CD4-positive, alpha-beta T cell treated with Interleukin-10 for 1 hour (primary cell): ENCODE results near the gene ATP5F1E.

Experiments used
- DNase-seq: peaks from one replicate; pipeline ENCODE4 v3.0.0-alpha.2; 2020

Gene ATP5F1E

DNA sequence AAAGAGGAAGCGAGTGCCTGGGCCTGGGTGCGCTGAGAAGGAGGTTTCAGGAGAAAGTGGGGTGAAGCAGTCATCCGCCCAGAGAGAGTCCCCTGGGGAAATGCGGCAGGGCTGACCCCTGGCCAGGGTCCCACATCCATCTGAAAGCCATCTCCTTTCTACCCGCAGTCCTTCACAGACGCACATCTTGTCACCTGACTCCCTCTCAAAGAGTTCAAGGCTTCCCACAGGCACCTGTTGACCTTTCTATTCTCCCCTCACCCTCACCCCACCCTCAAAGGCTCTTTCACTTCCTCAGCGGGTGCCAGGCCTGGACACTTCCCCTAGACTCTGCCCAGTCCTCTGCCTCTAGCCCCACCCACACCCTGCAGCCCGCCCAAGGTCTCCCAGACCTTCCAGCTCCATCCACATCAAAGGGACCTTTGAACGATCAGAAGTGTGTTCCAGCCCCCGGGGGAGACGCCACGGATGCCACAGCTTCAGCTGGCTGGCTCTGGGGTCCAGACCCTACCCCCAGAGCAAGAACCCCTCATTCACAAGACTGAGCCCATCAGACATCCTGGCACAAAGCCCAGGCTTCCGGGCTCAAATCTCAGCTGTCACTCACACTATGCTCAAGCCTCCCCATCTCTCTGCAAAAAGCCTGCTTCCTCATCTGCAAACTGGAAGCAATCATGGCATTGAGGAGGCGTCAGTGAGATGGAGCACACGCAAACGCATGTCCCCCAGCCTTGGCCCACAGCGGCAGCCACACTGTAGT, 27.2 kb downstream of the ATP5F1E start:
- DNase-seq, result peak; percentile 52

DNA sequence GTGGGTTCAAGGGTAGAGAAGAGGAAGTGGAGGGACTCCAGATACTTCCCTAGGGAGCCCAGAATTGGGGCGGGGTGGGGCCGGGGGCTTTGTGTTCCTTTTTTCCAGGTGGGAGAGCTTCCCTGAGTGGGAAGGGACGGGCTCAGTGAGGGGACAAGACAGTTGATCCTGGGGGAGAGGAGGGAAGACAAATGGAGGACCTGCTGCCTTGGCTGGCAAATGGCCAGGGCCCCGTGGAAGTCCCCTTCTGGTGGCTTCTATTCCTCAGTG, 27.7 kb downstream of the ATP5F1E start:
- peak; percentile 65 for DNase-seq

DNA sequence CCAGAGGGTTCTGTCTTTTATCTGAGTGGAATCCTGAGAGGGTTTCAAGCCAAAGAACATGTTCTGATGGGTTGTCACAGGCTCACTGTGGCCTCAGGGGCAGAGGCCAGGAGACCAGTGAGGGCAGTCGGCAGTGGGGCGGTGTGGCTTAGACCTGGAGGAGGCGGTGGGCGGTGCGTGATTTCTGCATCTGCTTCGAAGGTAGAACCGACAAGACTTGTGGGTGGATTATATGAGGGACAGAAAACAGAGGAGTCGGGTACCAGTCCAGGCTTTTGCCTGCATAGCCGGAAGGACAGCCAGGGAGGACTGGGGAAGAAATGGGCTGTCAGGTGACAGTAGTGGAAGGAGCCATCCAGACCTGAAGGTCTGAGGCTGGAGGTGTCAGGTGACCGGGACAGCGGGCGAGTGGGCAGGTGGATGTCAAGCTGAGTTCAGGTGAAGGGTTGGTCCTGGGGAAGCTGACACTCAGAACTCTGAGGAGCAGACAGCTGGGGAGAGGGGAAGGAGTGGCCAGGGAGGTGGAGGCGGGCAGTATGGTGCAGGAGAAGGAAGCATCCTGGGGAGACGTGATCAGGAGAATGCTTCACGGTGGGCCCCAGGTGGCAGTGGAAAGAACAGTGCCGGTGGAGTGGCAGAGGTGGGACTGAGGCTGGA, 28.2 kb downstream of the ATP5F1E start:
- DNase-seq, result no peak

DNA sequence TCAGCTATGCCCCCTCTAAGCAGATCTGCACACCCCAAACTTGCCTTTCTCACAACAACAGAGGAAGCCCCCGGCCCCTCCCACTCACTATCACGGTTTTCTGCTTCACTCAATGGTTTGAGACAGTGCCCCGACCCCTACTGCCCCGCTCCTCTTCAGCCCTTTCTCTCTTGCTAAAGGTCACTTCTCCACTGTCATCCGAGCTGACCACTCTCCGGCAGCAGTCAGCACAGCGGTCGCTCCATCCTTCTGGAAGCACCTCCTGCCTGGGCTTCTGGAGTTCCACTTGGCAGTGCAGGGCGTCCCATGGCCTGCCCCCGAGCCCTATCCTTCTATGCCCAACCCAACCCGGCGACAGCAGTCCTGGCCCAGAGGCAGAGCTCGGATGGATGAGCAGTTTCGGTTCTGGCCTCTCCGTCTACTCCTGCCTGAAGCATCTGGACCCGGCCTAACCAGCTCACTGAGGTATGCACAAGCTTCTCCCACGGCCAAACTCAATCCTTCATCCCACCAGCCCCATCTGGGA, 29.2 kb downstream of the ATP5F1E start:
- DNase-seq, result no peak

DNA sequence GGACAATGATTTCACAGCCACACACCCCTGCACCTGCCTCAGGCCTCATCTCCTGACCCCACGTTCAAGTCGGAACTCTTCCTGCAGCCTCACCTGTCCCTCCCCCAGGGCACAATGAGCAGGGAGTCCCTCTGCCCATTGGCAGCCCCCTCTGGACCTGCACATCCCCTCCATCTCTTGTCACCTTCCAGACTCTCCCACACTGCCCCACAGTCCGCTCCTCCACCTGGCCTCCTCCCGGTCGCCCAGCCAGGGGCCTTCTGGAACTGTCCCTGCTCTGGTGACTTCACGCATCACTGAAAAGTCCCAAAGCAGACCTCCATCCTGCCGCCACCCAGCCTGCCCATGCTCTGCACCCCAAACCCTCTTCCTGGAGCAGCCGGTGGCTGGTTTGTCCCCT, 29.7 kb downstream of the ATP5F1E start:
- no peak for DNase-seq

DNA sequence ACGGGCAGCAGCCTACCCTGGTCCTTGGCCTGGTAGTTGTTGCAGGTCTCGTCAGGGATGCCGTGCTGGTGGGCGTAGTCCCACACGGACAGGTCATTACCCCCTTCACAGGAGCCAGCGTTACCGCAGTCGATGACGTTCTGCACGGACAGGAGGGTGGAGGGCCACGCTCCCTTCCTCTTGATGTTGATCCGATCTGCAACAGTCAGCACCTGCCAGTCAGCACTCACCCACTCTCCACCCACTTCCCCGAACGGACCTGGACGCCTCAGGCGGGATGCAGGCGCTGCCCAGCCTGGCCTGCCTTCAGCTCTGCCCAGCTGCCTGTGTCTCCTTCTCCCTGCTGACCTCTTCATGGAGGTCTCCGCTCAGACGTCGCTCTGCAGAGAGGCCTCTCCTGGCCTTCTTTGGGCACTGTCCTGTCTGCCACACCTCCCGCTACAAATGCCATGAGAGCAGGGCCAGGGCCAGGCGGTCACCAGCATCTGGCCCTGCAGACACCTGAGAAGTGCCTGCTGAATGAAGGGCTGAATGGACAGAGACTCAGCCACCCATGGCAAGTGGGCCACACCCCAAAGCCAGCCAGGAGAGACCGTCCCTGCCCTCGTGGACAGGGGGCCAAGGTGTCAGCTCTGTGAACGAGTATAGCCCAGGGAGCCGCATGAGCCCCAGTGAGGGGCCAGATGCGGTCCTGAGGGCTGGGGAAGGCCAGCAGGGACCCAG, 30.5 kb downstream of the ATP5F1E start:
- no peak for DNase-seq

DNA sequence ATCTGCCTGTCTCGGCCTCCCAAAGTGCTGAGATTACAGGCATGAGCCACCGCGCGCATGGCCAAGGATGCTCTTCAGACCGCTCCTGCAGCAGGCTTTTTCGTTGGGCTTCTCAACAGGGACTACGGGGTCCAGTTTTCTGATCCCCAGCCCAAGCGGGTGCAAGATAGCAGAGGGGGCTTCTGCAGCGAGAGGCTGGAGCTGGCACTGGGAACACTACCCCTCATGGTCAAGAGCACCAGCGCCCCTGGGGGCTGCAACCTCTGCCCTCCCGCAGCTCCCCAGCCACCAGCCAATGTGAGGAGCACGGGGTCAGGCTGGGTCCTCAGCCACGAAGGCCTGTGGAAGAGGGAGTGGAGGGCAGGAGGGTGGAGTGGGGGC, 31.1 kb downstream of the ATP5F1E start:
- no peak for DNase-seq

DNA sequence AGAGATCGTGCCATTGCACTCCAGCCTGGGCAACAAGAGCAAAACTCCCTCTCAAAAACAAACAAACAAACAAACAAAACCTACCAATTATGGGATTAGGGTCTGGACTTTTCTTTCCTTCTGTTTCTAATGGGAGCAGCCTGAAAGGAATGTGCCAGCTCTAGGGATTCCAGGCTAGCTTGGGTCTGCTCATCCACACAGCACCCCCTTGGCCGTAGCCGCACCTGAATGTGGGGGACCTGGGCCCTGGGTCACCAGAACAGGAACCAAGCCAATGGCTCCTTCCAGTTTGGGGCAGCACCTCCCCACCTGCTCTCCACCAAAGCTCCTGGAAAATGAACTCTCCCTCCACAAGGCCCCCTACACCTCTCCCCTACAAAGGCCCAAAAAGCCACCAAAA, 31.8 kb downstream of the ATP5F1E start:
- no peak for DNase-seq

DNA sequence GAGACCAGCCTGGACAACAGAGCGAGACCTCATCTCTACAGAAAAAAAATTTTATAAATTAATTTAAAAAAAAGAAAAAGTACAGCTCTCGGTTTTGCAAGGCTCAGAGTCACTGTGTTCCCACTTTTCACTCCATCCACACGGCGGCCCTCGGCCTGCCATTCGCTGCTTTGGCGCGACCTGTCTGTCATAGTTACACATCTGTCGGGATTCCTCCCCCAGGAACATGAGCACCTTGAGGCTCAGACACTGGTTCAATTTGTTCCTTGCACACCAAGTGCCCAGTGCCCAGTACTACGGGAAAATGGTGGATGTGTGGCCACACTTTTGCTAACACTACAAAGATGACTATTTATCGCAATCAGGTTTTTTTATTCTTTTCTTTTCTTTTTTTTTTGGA, 33.5 kb downstream of the ATP5F1E start:
- no peak for DNase-seq

DNA sequence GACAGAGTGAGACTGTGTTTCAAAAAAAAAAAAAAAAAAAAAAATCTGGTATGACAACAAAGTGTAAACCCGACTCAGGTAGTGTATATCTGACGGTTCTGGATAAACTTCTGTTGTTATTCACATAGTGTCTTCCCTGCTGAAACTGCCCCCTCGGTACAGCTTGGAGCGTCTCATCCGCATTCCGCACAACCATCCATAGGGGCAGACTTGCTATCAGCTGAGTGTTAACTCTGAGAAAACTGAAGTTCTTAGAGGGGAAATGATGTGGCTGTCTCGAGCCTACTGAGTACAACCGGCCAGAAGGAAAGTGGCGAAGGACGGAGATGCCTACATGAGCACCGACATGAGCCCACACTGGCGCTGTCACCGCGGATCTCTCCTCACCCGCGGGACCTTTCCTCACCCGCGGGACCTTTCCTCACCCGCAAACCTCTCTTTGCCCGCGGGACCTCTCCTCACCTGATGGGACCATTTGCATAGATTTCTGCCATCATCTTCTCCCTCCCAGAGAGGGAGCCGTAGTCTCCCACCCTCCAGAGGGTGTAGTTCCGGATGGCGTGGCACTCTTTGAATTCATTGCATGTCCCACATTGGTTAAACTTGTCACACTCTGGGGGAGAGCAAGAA, 34.9 kb downstream of the ATP5F1E start:
- DNase-seq, result no peak

DNA sequence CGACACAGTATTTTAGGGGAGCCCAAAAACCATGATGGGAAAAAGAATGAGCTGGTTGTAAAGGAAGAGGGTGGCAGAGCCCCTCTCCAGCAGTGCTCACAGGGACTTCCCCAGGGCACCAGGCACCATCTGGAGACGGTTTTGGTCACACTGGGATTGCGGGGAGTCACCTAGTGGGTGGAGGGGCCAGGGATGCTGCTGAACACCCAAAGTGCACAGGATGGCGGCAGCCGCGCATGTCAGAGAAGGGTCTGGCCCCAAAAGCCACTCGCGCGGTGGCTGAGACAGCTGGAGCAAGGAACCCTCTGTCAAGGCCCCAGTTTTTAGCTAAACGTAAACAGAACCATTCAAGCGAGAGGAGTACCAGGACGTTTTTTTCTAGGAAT, 35.9 kb downstream of the ATP5F1E start:
- DNase-seq, result no peak

DNA sequence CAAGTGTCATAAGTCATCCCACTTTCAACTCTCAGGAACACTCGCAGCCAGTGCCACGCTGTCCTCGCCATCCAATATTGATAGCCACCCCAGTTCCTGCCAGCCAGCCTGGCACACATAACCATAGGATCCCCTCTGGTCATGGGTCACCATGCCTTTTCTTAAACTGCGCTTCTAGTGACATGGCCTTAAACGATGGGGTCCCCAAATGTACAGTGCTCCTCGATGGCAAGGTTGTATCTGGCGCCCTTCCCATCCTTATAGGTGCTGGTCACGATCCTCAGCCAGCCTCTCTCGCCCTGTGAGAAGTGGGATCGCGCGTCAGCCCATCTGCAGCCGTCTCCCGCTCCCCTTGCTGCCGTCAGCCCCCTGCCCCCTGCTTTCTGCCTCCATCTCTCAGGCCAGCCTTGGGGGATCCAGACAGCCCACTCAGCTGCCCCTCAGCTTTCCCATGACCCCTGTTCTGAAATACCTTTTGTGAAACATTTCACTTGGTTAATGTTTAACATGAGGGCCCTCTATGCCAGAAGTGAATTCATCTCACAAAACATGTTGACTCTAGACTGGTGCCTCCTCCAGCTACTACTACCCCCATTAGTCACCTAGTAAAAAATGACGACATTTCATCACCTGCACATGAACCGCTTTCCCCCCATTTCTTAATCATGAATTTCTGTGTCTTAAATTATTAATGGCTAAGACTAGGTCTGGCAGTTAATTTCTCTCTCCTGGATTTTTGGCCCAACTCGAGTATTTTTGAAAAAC, 36.5 kb downstream of the ATP5F1E start:
- DNase-seq, result no peak

DNA sequence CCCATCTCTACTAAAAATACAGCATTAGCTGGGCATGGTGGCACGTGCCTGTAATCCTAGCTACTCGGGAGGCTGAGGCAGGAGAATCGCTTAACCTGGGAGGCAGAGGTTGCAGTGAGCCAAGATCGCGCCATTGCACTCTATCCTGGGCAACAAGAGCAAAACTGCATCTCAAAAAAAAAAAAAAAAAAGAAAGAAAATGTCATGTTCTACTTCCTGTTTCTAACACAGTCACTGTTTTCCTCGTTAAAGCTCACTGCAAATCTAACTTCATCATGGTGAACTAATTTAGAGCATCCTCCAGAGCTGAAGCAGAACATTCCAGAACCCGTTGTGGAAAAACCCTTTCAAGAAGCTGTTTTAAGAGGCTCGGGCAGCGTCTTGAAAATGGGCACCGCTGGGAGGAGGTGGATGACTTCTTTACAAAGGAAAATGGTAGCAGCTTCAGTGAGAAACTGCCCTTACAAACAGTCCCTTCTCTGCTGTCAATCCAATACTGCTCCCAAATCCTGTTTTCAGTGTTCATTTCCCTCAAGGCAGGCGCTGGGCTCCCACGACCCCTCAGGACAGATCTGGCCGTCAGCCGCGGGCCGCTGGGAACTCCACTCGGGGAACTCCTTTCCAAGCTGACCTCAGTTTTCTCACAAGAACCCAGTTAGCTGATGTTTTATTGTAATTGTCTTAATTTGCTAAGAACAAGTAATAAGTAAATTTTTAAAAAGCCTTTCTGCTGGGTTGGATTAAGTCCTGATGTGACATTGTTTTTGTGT, 37.6 kb downstream of the ATP5F1E start:
- DNase-seq, result no peak

DNA sequence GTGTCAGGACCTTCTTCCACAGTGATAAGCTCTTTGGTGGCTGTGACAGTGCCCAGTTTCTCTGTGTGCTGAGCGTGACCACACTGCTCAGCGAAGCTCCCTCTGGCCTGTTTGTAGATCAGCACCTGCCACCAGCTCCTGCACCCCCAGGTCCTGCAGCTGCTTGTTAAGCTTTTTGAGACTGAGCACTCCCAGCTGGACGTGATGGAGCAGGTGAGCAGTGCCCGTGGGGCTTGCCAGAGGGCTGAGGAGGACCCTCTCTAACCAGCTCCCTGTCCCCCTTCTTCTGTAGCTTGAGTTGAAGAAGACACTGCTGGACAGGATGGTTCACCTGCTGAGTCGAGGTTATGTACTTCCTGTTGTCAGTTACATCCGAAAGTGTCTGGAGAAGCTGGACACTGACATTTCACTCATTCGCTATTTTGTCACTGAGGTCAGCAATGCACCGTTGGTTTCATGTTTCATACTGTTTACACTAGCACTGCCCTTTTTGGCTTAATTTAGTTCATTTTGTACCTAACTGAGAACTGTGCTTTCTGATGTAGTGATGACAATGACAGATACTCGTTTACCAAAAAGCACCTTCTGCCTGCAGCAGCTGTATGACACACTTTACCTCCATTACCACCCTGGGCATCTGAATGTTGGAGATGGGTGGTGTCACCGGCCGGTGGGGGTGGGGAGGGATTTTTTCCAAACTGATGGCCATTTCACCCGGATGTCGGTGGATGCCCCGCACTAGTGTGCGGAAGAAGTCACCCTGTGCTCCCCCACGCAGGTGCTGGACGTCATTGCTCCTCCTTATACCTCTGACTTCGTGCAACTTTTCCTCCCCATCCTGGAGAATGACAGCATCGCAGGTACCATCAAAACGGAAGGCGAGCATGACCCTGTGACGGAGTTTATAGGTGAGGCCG, 38.5 kb downstream of the ATP5F1E start:
- DNase-seq, result no peak

DNA sequence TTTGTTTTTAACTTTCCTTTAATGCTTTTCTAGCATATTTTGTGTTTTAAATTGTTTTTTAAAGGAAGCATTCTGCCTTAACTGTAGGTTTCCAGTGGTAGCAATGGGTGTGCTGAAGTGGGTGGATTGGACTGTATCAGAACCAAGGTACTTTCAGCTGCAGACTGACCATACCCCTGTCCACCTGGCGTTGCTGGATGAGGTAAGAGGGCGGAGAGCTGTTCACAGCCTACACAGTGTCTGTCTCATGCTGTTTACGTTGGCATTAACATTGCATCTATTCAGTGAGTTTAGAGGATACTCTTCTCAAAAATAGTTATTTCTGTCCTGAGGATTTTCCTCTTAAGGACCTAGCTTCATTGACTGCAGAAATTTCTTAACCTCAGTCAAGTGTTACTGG, 39.2 kb downstream of the ATP5F1E start:
- DNase-seq, result no peak

DNA sequence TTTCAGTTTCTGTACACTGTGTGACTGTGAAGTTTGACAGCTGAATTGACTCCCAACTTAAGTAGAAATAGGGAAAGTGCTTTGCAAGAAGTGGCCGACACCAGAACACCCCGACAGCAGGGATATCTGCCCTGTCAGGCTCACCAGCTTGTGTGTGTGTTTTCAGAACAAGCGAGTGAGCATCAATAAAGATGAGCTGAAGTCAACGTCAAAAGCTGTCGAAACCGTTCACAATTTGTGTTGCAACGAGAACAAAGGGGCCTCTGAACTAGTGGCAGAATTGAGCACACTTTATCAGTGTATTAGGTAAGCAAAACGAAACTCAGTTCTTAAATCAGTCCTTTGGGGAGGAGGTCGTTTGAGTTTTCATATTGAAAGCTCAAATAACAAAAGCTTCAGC, 40.4 kb downstream of the ATP5F1E start:
- no peak for DNase-seq

DNA sequence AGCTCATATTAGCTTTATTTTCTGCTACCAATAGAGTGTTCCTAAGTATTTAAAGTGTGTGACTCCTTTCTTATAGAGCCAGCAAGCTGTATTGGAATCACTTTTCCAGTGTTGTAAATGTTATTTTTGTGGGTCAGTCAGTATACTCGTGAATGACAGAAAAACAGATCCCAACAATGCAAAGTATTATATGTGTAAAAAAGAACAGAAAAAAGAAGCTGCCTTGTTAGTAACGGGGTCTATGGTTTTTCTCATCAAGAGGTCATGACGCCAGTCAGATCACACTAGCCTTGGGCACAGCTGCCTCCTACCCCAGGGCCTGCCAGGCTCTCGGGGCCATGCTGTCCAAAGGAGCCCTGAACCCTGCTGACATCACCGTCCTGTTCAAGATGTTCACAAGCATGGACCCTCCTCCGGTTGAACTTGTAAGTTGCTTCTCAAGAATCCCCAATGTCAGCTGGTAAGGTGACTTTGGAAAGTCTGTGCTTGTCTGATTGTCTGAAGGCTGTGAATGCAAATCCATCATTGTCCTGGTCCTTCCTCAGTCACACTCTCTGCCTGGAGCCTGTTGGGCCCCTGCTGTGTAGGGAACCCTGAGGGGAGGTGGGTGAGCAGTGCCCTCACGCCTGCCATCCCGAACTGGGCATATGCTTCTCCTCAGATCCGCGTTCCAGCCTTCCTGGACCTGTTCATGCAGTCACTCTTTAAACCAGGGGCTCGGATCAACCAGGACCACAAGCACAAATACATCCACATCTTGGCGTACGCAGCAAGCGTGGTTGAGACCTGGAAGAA, 41.3 kb downstream of the ATP5F1E start:
- DNase-seq, result no peak

DNA sequence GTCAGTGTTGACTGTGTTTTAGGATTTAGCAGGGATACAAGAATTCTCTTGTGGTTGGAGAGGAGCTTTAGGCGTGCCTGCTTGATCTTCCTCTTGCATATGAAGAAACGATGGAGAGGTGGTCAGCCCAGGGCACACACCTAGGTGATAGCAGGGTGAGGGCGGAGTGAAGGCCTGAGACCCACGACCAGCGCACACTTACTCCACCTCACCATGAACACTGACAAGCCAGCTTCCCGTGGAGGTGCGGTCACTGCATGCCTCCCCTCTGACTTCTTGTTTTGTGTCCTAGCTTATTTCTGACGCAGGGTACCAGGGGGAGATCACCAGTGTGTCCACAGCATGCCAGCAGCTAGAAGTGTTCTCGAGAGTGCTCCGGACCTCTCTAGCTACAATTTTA, 42.9 kb downstream of the ATP5F1E start:
- no peak for DNase-seq

DNA sequence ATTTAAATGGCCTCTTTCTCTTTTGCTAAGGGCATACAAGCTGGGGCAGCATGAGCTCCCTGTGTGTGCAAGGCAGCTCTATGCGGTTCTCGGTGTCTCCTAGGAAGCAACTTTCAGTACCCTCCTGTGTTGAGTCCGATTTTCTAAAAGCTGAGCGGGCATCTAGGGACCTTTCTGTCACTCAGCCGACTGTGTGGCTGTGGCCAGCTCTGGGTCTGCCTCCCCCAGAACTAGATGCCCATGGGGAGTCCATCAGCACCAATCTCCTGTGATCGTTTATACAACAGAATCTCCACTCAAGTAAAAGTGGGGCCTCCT, 43.6 kb downstream of the ATP5F1E start:
- no peak for DNase-seq

DNA sequence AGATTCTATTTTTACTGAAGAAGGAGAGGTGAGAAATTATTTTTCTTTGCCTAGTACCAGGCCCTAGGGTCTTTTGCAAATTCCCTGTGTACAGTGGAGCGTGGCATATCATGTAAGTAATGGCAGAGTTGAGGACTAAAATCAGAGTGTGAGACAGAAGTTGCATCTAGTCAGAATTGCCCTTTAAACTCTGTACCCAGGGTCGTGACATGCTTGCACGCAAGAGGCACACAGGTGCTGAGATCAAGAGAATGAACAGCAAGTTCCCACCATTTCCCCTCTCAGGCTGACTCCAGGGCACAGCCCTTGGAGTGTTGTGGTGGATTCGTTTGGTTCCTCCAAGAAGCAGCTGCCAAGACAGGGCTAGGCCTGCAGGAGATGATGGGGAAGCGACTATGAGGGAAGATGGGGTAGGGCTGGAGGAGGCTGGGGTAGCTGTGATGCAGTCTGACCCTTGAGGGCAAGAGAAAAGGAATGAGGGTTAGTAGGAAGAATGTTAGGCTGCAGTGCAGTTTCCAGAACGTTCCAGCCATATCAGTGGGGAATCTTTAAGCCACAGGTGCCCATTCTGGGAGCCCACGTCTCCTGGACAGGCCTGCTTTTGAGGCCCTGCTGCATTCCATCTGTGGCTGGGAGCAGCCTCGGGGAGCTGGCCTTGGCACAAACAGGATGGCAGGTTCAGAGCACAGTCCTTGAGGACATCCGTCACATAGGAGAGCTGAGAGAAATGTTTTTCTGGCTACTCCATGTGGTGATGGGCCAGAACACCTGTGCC, 44.2 kb downstream of the ATP5F1E start:
- no peak for DNase-seq
